Coronary artery (tissue), 2 donors: ENCODE measurements around the gene ARID1B.

Experiments used
- DNase-seq: peaks from one replicate; pipeline ENCODE4 v3.0.0-alpha.2; 2017; ENCODE audit warnings: low spot score
- H3K27ac ChIP-seq, 2 donors: fragments of 200-600 bp; sonication (generic); one replicate each; pipeline ENCODE4 v1.5.1; 2016 to 2019
- H3K4me3 ChIP-seq: fragments of 200-600 bp; sonication (generic); 2 replicates; pipeline ENCODE4 v1.5.1; 2016; ENCODE audit warnings: mild to moderate bottlenecking, moderate library complexity
- TF ChIP-seq, protein P1 (sequence below): fragments of 200-600 bp; sonication (generic); IDR thresholded peaks from one replicate; pipeline ENCODE4 v1.5.1; 2019; ENCODE audit warnings: antibody characterized with exemption

Gene ARID1B

GRCh38 chr6:156851454-156851921 lies 74.3 kb downstream of the ARID1B start:
- DNase-seq = no peak
- TF ChIP-seq, protein P1, sequence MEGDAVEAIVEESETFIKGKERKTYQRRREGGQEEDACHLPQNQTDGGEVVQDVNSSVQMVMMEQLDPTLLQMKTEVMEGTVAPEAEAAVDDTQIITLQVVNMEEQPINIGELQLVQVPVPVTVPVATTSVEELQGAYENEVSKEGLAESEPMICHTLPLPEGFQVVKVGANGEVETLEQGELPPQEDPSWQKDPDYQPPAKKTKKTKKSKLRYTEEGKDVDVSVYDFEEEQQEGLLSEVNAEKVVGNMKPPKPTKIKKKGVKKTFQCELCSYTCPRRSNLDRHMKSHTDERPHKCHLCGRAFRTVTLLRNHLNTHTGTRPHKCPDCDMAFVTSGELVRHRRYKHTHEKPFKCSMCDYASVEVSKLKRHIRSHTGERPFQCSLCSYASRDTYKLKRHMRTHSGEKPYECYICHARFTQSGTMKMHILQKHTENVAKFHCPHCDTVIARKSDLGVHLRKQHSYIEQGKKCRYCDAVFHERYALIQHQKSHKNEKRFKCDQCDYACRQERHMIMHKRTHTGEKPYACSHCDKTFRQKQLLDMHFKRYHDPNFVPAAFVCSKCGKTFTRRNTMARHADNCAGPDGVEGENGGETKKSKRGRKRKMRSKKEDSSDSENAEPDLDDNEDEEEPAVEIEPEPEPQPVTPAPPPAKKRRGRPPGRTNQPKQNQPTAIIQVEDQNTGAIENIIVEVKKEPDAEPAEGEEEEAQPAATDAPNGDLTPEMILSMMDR = no peak
- peak overlapping the region; percentile 12 to 21 for H3K27ac ChIP-seq
- H3K4me3 ChIP-seq = peak overlapping the region; percentile 1

DNA sequence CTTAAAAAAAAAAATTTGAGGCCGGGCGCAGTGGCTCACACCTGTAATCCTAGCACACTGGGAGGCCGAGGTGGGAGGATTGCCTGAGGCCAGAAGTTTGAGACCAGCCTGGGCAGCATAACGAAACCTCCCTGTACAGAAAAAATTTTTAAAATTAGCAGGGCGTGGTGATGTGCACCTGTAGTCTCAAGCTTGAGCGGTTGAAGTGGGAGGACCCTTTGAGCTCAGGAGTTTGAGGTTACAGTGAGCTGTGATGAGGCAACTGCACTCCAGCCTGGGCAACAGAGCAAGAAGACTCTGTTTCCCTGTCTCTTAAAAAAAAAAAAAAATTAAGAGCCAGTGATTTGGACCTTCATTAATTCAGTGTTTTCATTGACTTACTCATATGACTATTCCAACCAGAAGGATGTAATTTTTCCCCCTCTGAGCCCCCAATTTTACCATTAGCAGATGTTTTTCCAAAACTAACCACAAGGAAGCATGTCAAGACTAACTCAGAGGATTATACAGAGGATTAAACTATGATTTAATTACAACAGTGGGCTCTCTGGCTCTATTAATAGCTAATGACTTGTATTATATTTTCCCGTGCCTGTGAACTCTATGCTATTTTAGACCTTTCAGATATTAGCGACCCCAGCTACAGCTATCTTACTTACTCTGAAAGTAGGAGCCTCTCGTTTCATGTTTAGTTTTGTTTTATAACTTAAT lies 75.1 kb downstream of the ARID1B start:
- no peak for DNase-seq
- TF ChIP-seq, protein P1 = no peak
- Histone ChIP-seq H3K27ac (no peak overlapping the region), H3K4me3 (no peak overlapping the region)

DNA sequence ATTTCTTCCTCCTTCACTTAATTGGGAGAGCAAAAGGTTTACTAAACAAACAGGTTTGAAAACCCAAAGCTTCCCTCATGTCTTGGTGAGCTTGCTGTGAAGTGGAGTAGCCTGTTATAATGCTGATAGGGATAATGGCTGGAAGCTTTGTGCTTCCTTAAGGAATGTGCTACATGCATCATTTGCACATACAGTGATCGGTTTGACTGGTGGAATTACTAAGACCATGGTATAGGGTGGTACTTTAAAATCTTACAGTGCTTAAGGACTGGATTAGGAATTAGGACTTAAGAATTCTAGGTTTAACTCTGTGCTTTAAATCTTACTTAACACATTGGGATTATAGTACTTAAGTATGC lies 75.7 kb downstream of the ARID1B start:
- DNase-seq = no peak
- no peak overlapping the region for H3K27ac ChIP-seq
- TF ChIP-seq, protein P1 = no peak

GRCh38 chr6:156853733-156854132 lies 76.6 kb downstream of the ARID1B start:
- DNase-seq = no peak
- Histone ChIP-seq H3K27ac (no peak overlapping the region), H3K4me3 (no peak overlapping the region)
- TF ChIP-seq, protein P1 = no peak

More for the DNA sequence above, 75.7 kb downstream of the ARID1B start:
- no peak overlapping the region for H3K4me3 ChIP-seq

- no peak overlapping the region for H3K4me3 ChIP-seq
- DNase-seq = no peak
- H3K27ac ChIP-seq = no peak overlapping the region
- TF ChIP-seq, protein P1 = no peak
These were observed 77.4 kb downstream of the ARID1B start for GRCh38 chr6:156854466-156855161.

DNA sequence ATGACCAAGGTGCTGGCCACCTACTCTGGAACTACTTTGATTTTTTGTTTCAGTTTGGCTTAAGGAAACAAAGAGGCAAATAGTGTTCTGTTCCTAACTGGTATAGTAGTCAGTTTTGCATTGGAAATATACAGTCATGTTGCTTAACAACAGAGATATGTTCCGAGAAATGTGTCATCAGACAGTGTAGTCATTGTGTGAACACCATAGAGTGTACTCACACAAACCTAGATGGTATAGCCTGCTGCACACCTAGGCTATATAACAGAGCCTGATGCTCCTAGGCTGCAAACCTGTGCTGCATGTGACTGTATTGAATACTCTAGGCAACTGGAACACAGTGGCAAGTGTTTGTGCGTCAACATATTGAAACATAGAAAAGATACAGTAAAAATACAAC lies 80.4 kb downstream of the ARID1B start:
- Histone ChIP-seq H3K27ac (no peak overlapping the region), H3K4me3 (no peak overlapping the region)
- TF ChIP-seq, protein P1 = no peak
- DNase-seq = no peak

DNA sequence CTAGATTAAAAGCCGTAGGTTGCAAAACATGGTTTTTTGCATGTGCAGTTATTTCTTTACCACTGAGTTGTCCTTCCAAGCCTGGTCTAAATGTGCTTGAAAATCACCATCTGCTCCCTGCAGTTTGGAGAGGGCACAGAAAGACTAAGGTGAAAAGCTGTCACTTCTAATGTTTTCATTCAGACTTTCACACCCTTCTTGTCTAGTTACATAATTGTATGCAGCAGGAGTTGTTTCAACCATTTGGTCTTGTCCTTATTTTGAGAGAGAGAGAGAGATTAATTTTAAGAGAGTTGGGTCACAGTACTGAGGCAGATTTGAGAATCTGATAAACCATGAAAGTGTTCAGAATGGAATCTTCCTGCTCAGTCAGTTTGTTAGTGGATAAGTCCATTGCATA lies 82.5 kb downstream of the ARID1B start:
- H3K27ac ChIP-seq = no peak overlapping the region
- no peak overlapping the region for H3K4me3 ChIP-seq
- TF ChIP-seq, protein P1 = no peak
- no peak for DNase-seq
